ENCODE results near the gene RYR1. TPM values are rescaled to one million over a fixed set of nuclear protein-coding genes. Genes with fewer than 3 reads are reported as not detected.

Gene RYR1
- total RNA-seq, 2 donors from 2014 or later, result 0.84 to 3.3 TPM

- WGBS, 2 experiments (ENCODE audit: insufficient coverage in 1 of 2, insufficient read length in 1 of 2), result 93 to 100% methylated on average over 1 of the region's 2 CpGs
- H3K27ac ChIP-seq (ENCODE audit: low read depth, low read length), result no peak overlapping the region
- H3K36me3 ChIP-seq (ENCODE audit: control insufficient read depth, insufficient read depth, low read length), result no peaks in the 10 kb centered on the region
- H3K27me3 ChIP-seq (ENCODE audit: control insufficient read depth, insufficient read depth, low read length, poor library complexity, severe bottlenecking), result no peaks in the 10 kb centered on the region
- no peak overlapping the region for H3K4me3 ChIP-seq (ENCODE audit: low read length)
- H3K4me1 ChIP-seq (ENCODE audit: control insufficient read depth, insufficient read depth, low read length), result no peaks in the 10 kb centered on the region
- no peaks in the 10 kb centered on the region for H3K9me3 ChIP-seq (ENCODE audit: control insufficient read depth, low read length)
- no peak for DNase-seq
- no peak overlapping the region for H3K9ac ChIP-seq (ENCODE audit: extremely low read depth, low read length, poor library complexity, severe bottlenecking)
- no peak for TF ChIP-seq CTCF (conservative IDR thresholded peaks at IDR 0.05)
- no peaks in the 10 kb centered on the region for H3K4me1 Mint-ChIP-seq
- no peaks in the 10 kb centered on the region for H3K27me3 Mint-ChIP-seq (ENCODE audit: insufficient read depth)
- H3K9me3 Mint-ChIP-seq, result no peaks in the 10 kb centered on the region
- H3K36me3 Mint-ChIP-seq (ENCODE audit: low read depth), result no peaks in the 10 kb centered on the region
- no peak overlapping the region for H3K27ac Mint-ChIP-seq
- H3K4me3 Mint-ChIP-seq, result no peak overlapping the region
Observed at GRCh38 chr19:38587562-38587961, 154.1 kb downstream of the RYR1 start.

- no peak for DNase-seq
- no peaks in the 10 kb centered on the region for H3K27me3 ChIP-seq (ENCODE audit: control insufficient read depth, insufficient read depth, low read length, poor library complexity, severe bottlenecking)
- H3K4me3 ChIP-seq (ENCODE audit: low read length), result no peak overlapping the region
- H3K9ac ChIP-seq (ENCODE audit: extremely low read depth, low read length, poor library complexity, severe bottlenecking), result no peak overlapping the region
- 85 to 96% methylated on average over 2 of the region's 2 CpGs for WGBS, 2 experiments (ENCODE audit: insufficient coverage in 1 of 2, insufficient read length in 1 of 2)
- no peak overlapping the region for H3K27ac Mint-ChIP-seq
- H3K36me3 Mint-ChIP-seq (ENCODE audit: low read depth), result no peaks in the 10 kb centered on the region
- no peak overlapping the region for H3K27ac ChIP-seq (ENCODE audit: low read depth, low read length)
- TF ChIP-seq CTCF (conservative IDR thresholded peaks at IDR 0.05), result no peak
- no peak overlapping the region for H3K4me3 Mint-ChIP-seq
- H3K9me3 ChIP-seq (ENCODE audit: control insufficient read depth, low read length), result no peaks in the 10 kb centered on the region
- H3K9me3 Mint-ChIP-seq, result no peaks in the 10 kb centered on the region
- no peaks in the 10 kb centered on the region for H3K27me3 Mint-ChIP-seq (ENCODE audit: insufficient read depth)
- H3K4me1 Mint-ChIP-seq, result no peaks in the 10 kb centered on the region
- no peaks in the 10 kb centered on the region for H3K4me1 ChIP-seq (ENCODE audit: control insufficient read depth, insufficient read depth, low read length)
- H3K36me3 ChIP-seq (ENCODE audit: control insufficient read depth, insufficient read depth, low read length), result no peaks in the 10 kb centered on the region
Observed at GRCh38 chr19:38588041-38588440, 154.6 kb downstream of the RYR1 start.

GRCh38 chr19:38592940-38593339, 159.4 kb downstream of the RYR1 start:
- Histone ChIP-seq H3K9ac (ENCODE audit: extremely low read depth, low read length, poor library complexity, severe bottlenecking) (no peak overlapping the region), H3K36me3 (ENCODE audit: control insufficient read depth, insufficient read depth, low read length) (no peaks in the 10 kb centered on the region), H3K4me1 (ENCODE audit: control insufficient read depth, insufficient read depth, low read length) (no peaks in the 10 kb centered on the region), H3K27me3 (ENCODE audit: control insufficient read depth, insufficient read depth, low read length, poor library complexity, severe bottlenecking) (no peaks in the 10 kb centered on the region), H3K4me3 (ENCODE audit: low read length) (no peak overlapping the region), H3K9me3 (ENCODE audit: control insufficient read depth, low read length) (no peaks in the 10 kb centered on the region), H3K27ac (ENCODE audit: low read depth, low read length) (no peak overlapping the region)
- H3K36me3 Mint-ChIP-seq (ENCODE audit: low read depth), result no peaks in the 10 kb centered on the region
- WGBS, 2 experiments (ENCODE audit: insufficient coverage in 1 of 2, insufficient read length in 1 of 2), result 78 to 82% methylated on average over 5 to 6 of the region's 6 CpGs
- no peaks in the 10 kb centered on the region for H3K9me3 Mint-ChIP-seq
- no peak overlapping the region for H3K27ac Mint-ChIP-seq
- no peak overlapping the region for H3K4me3 Mint-ChIP-seq
- peaks cover 2% of the 10 kb centered on the region for H3K27me3 Mint-ChIP-seq (ENCODE audit: insufficient read depth)
- H3K4me1 Mint-ChIP-seq, result no peaks in the 10 kb centered on the region
- DNase-seq, result peak; percentile 78
- peak; percentile 64 for TF ChIP-seq CTCF (conservative IDR thresholded peaks at IDR 0.05)
